HS-27A (cell line): Measurements from ENCODE around the gene CC2D2B.
A peak's percentile ranks its signal among the peaks of the same experiment; 100 is the strongest.
"Not testable (repeated sequence)": the region's sequence is repeated elsewhere in the genome, so short reads cannot be mapped to it uniquely, and the experiment has no call there.

Source experiments
- DNase-seq: peaks from one replicate; pipeline ENCODE4 v3.0.0-alpha.2; 2012; ENCODE audit warnings: low read depth, missing footprints

Gene CC2D2B

DNA sequence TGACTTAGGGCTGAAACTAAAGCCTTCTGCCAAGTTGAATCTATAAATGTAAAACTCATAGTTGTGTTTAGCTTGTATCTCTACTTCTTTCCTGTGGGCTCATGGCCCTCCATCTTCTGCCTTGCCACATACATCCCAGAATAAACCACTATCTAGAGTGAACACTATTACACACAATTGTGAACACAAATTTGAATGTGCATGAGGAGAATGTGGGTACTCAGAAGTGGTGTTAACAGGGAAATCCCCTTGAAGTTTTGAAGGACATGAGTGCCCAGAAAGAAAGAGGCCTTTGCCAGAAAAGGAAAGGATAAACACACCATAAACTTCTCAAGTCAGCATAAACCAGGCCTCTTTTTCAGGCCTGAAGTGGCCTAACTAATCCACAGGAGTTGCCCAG lies 115.4 kb downstream of the CC2D2B start:
- no peak for DNase-seq

DNA sequence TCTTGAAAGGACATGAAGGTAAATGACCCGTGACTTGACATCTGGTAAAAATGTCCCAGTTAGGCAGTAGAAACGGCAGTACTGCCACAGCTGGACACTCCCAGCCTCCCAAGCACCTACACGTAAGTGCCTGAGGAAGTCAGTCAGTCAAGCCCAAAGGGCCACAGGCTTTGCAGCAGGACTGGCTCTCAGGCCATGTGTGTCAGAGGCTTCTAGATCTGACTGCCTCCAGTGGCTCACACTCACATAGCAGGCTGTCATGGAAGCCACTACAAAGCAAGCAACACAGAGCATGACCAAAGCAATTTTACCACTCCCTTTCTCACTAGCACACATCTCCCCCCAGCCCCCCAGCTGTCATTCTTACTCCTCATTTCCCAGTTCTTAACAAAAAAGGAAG lies 117.8 kb downstream of the CC2D2B start:
- no peak for DNase-seq

DNA sequence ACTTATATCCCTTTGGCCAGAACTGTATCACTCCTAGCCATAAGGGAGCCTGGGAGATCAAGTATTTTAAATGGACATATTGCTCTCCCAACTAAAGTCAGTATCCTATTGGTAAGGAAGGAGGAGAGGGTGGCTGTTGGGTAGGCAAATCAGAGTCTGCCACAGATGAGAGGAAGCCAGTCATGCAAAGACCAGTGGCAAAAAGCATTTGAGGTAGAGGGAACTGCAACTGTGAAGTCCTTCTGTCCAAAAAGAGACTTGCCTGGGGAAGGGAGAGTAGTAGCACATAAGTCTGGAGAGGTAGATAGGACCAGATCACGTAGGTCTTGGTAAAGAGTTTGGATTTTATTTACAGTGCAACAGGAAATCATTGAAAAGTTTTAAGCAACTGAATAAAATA lies 126.8 kb downstream of the CC2D2B start:
- DNase-seq = no peak

DNA sequence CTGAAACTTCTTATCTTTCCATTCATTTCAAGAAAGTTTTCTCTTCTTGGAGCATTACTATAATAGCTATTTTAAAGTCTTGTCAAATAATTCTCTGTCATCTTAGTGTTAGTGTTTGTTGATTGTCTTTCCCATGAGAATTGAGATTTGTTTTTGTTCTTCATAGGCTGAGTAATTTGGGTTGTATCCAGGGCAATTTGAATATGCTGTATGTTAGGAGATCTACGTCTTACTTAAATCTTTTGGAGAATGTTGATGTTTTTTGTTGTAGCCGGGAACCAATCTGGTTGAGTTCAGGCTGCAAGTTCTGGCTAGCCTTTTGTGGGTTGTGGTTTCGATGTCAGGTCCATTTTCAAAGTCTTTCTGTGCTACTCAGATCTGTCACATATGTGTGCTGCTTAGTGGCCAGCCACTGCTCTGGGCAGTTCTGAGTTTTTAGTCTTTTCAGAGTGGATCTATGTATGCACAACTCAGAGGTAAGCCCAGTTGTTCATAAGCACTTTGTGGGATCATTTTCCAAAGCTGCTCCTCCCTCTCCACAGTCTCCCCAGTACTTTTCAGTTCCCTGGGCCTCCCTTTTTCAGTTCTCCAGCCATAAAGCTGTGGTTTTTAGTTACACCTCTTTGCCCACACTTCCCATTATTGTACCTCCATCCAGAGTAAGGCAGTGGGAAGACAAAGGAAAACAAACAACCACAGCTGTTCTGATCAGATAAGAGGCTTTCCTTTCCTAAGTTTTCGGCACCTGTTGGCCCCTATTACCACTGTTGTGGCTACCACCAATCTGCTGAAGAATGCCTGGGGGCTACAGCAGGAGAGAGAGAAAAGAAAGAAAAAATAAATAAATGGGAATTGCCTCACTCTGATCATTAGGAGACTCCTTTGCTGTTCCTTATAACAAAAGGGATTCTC lies 131.0 kb downstream of the CC2D2B start:
- no peak for DNase-seq

DNA sequence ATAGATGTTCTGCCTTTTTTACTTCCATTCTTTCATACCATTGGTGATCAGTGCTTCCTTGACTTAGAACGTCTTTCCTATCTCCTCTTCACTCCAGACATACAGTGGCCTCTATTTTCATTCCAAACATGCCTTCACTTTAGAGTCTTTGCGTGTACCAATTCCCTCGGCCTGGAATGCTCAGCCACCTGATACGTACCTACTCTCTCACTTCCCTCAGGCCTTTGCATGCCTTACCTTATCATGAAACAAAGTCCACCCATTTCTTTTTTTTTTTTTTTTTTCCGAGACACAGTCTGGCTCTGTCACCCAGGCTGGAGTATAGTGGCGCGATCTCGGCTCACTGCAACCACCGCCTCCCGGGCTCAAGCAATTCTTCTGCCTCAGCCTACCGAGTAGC lies 133.4 kb downstream of the CC2D2B start:
- DNase-seq = no peak

DNA sequence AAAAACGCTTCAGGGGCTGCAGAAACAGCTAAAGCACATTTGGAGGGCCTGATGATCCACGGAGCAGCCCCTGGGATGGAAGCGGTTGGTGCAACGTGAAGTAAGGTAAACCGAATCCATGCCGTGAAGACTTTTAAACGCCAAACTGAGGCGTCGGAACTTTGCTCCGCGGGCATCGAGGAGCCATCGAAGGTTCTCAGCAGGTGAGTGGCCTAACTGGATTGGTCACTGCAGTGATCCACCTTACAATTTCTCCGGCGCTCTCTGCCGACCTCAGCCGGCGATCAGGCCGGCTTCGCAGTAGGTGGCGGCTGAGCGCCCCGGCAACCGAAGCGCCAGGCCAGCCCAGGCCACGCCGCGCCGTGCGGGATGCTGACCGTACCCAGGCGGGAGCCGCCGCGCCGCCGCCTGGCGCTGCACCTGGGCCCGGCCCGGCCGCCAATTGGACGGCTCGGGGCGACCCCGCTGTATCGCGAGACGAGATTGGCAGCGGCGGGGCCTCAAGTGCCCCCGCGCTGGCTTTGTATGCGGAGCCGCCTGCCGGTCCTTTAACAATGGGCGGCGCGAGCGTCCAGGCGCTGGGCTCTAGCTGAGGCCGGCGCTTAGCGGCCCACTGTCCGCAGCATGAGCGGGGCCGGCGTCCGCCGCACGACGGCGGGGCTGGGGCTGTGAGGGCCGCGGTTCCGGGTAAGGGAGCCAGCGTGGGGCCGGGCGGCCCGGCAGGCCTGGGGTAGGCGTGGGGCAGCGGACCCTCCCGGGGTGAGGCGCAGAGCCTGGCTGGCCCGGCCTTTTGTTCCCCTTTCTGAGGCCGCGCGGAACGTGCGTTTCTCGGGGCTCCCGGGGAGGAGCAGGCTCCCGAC lies 135.5 kb downstream of the CC2D2B start, which contains the start of gene CCNJ:
Gene CCNJ (plus strand): TSS at position 551 of the 860 bp plus-strand sequence. CDS start 811 bp downstream, outside the sequence.
- DNase-seq = peak; percentile 43

DNA sequence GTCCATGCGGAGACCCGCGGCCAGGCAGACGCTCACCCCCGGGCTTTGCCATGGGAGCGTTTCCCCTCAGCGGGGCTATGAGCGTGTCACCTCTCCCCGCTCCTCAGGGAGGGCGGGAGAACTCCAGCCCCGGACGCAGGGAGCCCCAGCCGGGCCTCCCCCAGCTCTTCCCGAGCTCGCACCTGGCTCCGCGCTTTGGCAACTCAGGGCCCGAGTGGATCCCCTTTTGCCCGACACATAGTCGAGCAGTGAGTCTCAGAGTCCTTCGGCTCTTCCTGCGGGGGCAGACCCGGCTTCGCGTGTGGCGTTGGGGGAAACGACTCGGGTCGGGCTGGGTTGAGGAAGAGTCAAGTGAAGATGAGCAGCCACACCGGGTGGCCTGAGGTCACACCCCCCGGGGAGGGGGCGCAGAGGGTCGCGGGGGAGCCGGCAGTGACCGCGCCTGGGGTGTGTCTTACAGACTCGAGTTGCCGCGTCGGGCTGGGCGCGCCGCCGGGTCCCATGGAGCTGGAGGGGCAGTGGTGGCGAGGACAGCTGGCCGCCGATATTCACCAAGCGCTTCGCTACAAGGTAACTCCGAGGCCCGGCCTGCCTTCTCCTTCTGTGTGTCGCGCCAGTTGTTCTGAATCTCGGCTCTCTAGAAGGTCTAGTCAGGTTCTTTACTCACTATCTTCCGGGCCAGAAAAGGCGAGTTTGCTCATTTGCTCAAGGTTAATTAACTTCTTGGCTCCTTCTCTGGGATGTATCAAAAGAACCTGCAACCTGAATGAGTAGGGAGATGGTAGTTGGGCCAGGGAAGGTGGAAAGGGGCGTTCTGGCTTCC lies 136.3 kb downstream of the CC2D2B start:
- no peak for DNase-seq

DNA sequence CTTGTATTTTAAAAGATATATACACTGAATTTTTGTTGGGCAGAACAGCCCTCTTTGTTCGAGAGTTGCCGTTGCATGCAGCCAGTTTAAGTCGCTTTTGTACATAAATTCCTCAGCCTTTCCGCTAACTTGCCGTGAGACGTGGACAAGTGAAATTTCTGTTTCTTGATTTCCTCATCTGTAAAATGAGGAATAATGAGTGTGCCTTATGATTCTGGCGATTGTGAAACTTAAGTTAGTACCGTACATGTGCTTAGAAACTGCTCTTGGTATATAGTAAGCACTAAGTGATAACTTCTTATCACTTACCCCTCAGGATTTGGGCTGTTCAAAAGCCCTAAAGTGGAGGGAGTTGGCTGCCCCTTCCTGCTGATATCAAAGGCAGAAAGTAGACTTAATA lies 137.0 kb downstream of the CC2D2B start:
- no peak for DNase-seq

DNA sequence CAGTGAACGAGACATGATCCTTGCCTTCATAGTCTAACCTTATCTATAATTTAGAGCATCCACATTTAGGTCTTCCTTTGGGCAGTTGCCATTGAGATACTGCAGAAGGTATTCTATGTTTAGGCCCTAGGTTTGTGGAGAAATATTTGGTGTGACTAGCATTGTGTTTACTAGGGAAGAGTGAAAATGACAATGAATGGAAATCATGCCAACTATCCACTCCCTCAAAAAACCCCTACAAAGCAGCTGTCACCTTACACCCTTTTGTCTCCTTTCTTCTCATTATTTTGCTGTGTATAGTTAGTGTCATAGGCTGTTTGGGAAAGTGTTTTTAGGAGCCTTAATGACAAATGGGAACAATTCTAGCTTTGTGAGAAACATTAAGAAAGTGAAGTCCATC lies 138.8 kb downstream of the CC2D2B start:
- no peak for DNase-seq

DNA sequence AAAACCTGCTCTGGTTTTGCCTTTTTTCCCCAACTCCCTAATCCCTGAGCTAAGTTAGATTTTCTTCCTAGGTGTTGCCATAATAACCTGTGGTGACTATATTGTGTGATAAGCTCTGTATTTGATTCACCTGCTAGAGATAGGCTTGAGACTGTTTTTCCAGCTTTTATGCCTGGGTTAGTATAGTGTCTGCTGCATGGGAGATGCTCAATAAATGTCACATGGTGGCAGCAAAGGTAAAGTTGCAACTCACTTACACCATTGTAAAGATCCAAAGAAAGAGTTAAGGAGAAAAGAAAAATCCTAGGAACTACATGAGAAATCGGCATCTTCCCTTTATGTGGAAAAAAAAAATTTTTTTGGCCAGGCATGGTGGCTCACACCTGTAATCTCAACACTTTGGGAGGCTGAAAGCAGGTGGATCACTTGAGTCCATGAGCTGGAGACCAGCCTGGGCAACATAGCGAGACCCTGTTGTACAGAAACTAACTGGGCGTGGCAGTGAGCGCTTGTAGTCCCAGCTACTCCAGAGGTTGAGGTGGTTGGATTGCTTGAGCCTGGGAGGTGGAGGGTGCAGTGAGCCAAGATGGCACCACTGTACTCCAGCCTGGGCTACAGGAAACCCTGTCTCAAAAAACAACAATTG lies 139.4 kb downstream of the CC2D2B start:
- no peak for DNase-seq

DNA sequence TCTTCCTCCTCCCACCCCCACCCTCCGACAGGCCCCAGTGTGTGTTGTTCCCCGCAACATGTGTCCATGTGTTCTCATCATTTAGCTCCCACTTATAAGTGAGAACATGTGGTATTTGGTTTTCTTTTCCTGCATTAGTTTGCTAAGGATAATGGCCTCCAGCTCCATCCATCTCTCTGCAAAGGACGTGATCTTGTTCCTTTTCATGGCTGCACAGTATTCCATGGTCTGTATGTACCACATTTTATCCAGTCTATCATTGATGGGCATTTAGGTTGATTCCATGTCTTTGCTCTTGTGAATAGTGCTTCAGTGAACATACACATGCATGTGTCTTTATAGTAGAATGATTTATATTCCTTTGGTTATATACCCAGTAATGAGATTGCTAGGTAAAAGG lies 140.2 kb downstream of the CC2D2B start:
- DNase-seq = not testable (repeated sequence)

DNA sequence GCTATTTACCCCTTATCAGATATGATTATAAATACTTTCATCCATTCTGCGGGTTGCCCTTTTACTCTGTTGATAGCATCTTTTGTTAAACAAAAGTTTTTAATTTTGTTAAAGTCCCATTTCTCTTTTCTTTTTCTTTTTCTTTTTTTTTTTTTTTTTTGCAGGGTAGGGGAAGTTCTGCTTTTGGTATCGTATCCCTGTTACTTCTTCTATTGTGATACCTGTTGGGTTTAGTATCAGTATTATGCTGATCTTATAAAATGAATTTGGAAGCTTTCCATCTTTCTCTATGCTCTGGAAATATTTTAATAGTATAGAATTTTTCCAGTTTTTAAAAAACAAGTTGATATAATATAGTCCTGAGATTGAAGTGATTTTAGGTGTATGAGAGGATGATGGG lies 141.6 kb downstream of the CC2D2B start:
- no peak for DNase-seq

DNA sequence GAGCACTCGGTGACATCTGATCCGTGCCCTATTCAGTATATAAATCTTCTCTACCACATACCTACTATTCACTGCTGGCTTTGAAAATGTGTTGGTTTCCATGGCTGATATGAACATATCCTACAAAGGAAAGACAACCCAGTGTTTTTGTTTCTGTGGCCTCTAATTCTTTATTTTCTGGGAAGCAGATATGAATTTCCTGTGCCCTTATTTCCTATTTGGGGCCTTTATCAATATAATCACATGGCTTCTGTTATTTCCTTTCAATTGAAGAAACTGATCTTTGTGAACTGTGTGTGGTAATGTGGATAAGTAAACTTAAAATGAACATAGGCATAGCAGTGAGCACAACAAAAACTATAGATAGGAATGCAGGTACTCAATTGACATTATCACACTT lies 146.2 kb downstream of the CC2D2B start:
- no peak for DNase-seq

DNA sequence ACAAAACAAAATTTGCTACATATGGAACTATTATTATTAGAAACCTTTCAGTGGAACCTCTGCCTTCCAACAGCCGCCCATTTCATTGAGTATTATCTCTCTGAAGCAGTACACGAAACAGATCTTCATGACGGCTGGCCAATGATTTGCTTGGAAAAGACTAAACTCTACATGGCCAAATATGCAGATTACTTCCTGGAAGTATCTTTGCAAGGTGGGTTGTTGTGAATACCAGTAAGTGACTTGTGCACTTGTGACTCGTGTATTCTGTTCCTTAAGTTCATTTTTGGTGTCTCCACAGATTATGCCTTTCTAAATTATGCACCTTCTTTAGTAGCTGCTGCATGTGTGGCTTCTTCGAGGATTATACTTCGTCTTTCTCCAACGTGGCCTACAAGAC lies 149.0 kb downstream of the CC2D2B start:
- no peak for DNase-seq

DNA sequence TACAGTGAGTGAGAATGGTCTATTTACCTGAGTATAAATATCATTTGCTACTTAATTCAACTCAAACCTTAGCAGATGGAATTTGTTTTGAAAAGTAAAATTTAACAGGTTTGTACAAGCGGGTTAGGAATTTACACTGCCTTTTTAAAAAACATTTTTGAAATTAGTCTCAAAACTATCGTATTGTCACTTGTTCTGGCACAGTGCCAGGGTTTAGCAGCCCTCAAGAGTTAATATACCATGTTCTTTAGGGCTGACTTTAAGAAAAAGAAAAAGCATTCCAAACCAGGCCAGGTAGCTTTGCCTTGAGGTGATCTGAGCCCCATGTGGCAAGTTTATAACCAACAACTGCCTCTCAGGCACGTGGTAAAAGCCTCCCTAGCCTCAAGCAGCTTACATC lies 153.5 kb downstream of the CC2D2B start:
- no peak for DNase-seq

DNA sequence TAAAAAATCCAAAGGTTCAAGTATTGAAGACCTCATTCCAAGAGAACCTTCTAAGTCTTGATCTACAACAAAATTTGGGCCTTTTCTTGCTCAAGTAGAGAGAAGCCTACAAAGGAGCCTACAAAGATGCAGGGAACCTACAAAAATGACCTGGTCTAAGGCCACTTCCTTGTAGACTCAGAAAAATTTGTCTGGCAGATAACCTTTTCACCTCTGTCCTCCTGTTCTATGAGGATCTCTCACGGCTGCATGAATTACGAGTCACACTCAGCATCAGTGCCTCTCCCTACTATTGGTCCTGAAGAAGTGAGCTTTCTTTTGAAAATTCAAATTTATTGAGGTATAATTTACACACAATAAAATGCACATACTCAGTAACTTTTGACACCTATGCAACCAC lies 164.9 kb downstream of the CC2D2B start:
- DNase-seq = no peak

DNA sequence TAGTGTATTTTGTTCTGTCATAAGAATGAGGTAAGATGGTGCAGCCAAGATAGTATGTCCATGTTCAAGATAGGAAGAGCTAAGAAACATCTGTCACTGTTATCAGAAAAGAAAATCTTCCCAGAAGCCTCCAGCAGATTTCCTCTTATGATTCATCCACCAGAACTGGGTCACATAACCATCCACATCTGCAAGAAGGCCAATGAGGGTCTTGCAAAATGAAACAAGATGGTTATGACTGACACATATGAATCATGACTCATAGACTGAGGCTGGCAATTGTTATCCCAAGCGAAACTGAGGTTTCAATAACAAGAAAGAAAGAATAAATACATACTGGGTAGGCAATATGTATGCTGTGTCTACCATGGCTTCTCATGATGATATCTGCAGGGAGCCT lies 165.9 kb downstream of the CC2D2B start:
- peak; percentile 30 for DNase-seq

DNA sequence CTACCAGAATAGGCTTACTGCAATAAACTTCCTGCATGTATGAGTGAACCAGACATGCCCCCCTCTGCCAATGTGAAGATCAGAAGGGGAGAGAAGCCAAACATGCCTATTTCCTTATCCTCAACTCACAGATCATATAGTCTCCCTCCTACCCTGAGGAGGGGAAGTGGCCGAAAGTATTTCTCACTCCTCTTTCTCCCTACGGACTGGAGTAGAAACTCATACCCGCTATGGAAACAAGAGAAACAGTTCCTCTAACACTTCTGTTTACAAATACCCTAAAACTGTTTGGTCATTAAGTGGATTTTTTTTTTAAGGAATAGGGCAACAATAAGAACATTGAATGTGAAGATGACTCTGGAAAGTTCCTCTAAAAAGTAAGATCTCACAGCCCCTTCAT lies 167.0 kb downstream of the CC2D2B start:
- no peak for DNase-seq

DNA sequence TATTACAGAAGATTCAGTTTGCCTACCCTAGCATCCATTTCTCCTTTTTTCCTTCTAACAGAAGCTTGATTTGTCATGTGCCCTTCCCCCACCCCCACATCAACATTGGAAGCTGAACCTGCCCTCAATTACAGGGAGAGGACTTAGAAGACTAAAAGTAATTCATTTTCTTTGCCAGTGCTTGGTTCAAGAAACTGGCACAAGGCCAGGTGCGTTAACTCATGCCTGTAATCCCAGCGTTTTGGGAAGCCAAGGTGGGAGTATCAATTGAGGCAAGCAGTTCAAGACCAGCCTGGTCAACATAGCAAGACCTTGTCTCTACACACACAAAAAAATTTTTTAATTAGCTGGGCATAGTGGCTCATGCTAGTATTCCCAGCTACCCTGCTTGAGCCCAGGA lies 168.2 kb downstream of the CC2D2B start:
- DNase-seq = no peak

DNA sequence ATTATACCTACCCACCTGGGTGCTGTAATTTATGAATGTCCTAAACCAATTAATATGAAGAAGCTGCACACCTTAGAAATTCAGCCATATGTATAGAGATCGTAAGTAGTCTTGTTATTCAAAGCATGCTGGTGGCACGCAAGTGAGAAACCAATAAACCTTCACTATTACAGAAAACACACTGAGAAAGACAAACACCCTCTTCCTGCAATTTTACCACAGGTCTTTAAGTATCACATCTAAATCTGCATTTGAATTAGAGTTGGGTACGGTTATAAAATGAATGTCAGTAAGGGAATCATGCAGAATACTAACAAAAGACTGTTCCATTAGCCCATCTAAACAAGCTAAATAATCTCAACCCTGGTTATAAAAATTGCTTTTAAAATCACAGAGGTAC lies 169.4 kb downstream of the CC2D2B start:
- DNase-seq = no peak

DNA sequence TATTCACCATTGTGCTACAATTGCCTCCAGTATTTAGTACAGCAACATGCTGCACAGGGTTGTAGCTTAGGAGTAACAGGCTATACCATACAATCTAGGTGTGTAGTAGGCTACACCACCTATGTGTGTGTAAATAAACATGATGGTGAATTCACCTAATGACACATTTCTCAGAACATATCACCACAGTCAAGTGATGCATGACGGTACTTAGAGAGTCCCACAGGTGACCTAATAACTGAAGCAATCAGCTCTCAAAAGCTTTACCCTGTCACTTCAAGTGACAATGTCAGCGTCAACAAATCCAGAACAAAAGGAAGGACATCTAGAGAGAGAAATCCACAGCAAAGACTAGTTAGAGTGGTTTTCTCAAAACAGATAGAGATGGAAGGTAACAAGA lies 174.4 kb downstream of the CC2D2B start:
- DNase-seq = no peak
